WTC11 (cell line): Measurements from ENCODE around the gene NOXO1. TPM values are rescaled to one million over a fixed set of nuclear protein-coding genes. Genes with fewer than 3 reads are reported as not detected.

Source experiments
- ATAC-seq: fragments of 200-7000 bp; cut with Tn5 transposase; 2 replicates; pipeline ENCODE4 v1.10.0; 2021; ENCODE audit warnings: mild to moderate bottlenecking, moderate library complexity
- CTCF ChIA-PET: fragments of 300-600 bp; sonication (Branson Sonifier 250); formaldehyde crosslinking; loops from one replicate; lab custom pipeline; 2021; ENCODE audit warnings: antibody characterized with exemption; lab: Charles Lee
- POLR2A ChIA-PET: fragments of 350-600 bp; sonication (Branson Sonifier 250); formaldehyde crosslinking; loops from one replicate; lab custom pipeline; 2021; ENCODE audit warnings: antibody characterized with exemption; lab: Charles Lee
- DNase-seq: peaks from one replicate; pipeline ENCODE4 v3.0.0; 2021; ENCODE audit warnings: low spot score
- H3K27ac Mint-ChIP-seq: 2 replicates; pipeline ENCODE4 v1.8.0; 2021; ENCODE audit warnings: mixed read lengths
- H3K27me3 Mint-ChIP-seq: 2 replicates; pipeline ENCODE4 v1.8.0; 2021; ENCODE audit warnings: low read depth, mild to moderate bottlenecking, moderate library complexity, mixed read lengths
- H3K36me3 Mint-ChIP-seq: 2 replicates; pipeline ENCODE4 v1.8.0; 2021; ENCODE audit warnings: mixed read lengths
- H3K4me1 Mint-ChIP-seq: 2 replicates; pipeline ENCODE4 v1.8.0; 2022; ENCODE audit warnings: mixed read lengths
- H3K4me3 Mint-ChIP-seq: 2 replicates; pipeline ENCODE4 v1.8.0; 2021; ENCODE audit warnings: mild to moderate bottlenecking, moderate library complexity, mixed read lengths
- H3K9me3 Mint-ChIP-seq: 2 replicates; pipeline ENCODE4 v1.8.0; 2021; ENCODE audit warnings: mixed read lengths
- AR ChIP-seq: fragments of 250-450 bp; sonication (Bioruptor Pico); IDR thresholded peaks from 2 replicates; pipeline ENCODE4 v1.9.0; 2021; ENCODE audit warnings: mild to moderate bottlenecking
- CDX4 ChIP-seq: fragments of 250-450 bp; sonication (Bioruptor Pico); IDR thresholded peaks from 2 replicates; pipeline ENCODE4 v1.9.0; 2021; ENCODE audit warnings: moderate library complexity, mild to moderate bottlenecking, inconsistent platforms, borderline replicate concordance
- CREB1 ChIP-seq: sonication (generic); formaldehyde crosslinking; IDR thresholded peaks from 2 replicates; pipeline ENCODE4 v1.8.0; 2023; ENCODE audit warnings: mild to moderate bottlenecking, missing genetic modification reagents
- E2F4 ChIP-seq: sonication (generic); formaldehyde crosslinking; IDR thresholded peaks from 2 replicates; pipeline ENCODE4 v1.8.1; 2022; ENCODE audit warnings: low read depth, mild to moderate bottlenecking, moderate library complexity, missing genetic modification reagents, borderline replicate concordance
- ERG ChIP-seq: fragments of 250-450 bp; sonication (Bioruptor Pico); IDR thresholded peaks from 2 replicates; pipeline ENCODE4 v1.8.0; 2021; ENCODE audit warnings: mild to moderate bottlenecking
- ESRRA ChIP-seq: sonication (generic); formaldehyde crosslinking; IDR thresholded peaks from 2 replicates; pipeline ENCODE4 v1.8.1; 2022; ENCODE audit warnings: mild to moderate bottlenecking, missing genetic modification reagents, borderline replicate concordance
- ETV6 ChIP-seq: sonication (generic); formaldehyde crosslinking; IDR thresholded peaks from 2 replicates; pipeline ENCODE4 v1.8.1; 2022; ENCODE audit warnings: mild to moderate bottlenecking, missing genetic modification reagents
- FOXP1 ChIP-seq: sonication (generic); formaldehyde crosslinking; IDR thresholded peaks from 2 replicates; pipeline ENCODE4 v1.8.0; 2022; ENCODE audit warnings: missing genetic modification reagents, mild to moderate bottlenecking, moderate library complexity, borderline replicate concordance
- HMGXB4 ChIP-seq: sonication (generic); formaldehyde crosslinking; IDR thresholded peaks from 2 replicates; pipeline ENCODE4 v1.8.1; 2023; ENCODE audit warnings: mild to moderate bottlenecking, moderate library complexity, missing genetic modification reagents
- IRF2 ChIP-seq: sonication (generic); formaldehyde crosslinking; IDR thresholded peaks from 2 replicates; pipeline ENCODE4 v1.8.0; 2022; ENCODE audit warnings: low read depth, missing genetic modification reagents, borderline replicate concordance
- MAX ChIP-seq: sonication (generic); formaldehyde crosslinking; IDR thresholded peaks from 2 replicates; pipeline ENCODE4 v1.8.0; 2022; ENCODE audit warnings: mild to moderate bottlenecking, missing genetic modification reagents
- MXD4 ChIP-seq: fragments of 250-450 bp; sonication (Bioruptor Pico); IDR thresholded peaks from 2 replicates; pipeline ENCODE4 v1.8.0; 2021; ENCODE audit warnings: mild to moderate bottlenecking, moderate library complexity, borderline replicate concordance
- SMAD3 ChIP-seq: sonication (generic); formaldehyde crosslinking; IDR thresholded peaks from 2 replicates; pipeline ENCODE4 v1.8.0; 2022; ENCODE audit warnings: missing genetic modification reagents, mild to moderate bottlenecking, borderline replicate concordance
- SP1 ChIP-seq: sonication (generic); formaldehyde crosslinking; conservative IDR thresholded peaks from 2 replicates; pipeline ENCODE4 v1.8.1; 2022; ENCODE audit warnings: missing genetic modification reagents
- STAT6 ChIP-seq: sonication (generic); formaldehyde crosslinking; conservative IDR thresholded peaks from 2 replicates; pipeline ENCODE4 v1.8.1; 2023; ENCODE audit warnings: mild to moderate bottlenecking, low read depth, missing genetic modification reagents, moderate library complexity
- TEAD4 ChIP-seq: sonication (generic); formaldehyde crosslinking; IDR thresholded peaks from 2 replicates; pipeline ENCODE4 v1.8.0; 2022; ENCODE audit warnings: mild to moderate bottlenecking, missing genetic modification reagents
- USF1 ChIP-seq: sonication (generic); formaldehyde crosslinking; IDR thresholded peaks from 2 replicates; pipeline ENCODE4 v1.8.0; 2022; ENCODE audit warnings: mild to moderate bottlenecking, missing genetic modification reagents
- ZBTB21 ChIP-seq: sonication (generic); formaldehyde crosslinking; IDR thresholded peaks from 2 replicates; pipeline ENCODE4 v1.8.1; 2023; ENCODE audit warnings: mild to moderate bottlenecking, missing genetic modification reagents, borderline replicate concordance
- ZBTB43 ChIP-seq: sonication (generic); formaldehyde crosslinking; IDR thresholded peaks from 2 replicates; pipeline ENCODE4 v1.8.1; 2023; ENCODE audit warnings: mild to moderate bottlenecking, missing genetic modification reagents
- ZNF219 ChIP-seq: sonication (generic); formaldehyde crosslinking; IDR thresholded peaks from 2 replicates; pipeline ENCODE4 v1.8.0; 2023; ENCODE audit warnings: missing genetic modification reagents, mild to moderate bottlenecking, borderline replicate concordance
- ZNF396 ChIP-seq: fragments of 250-450 bp; sonication (Bioruptor Pico); IDR thresholded peaks from 2 replicates; pipeline ENCODE4 v1.8.0; 2021; ENCODE audit warnings: mild to moderate bottlenecking, moderate library complexity, borderline replicate concordance
- ZNF423 ChIP-seq: fragments of 250-450 bp; sonication (Bioruptor Pico); IDR thresholded peaks from 2 replicates; pipeline ENCODE4 v2.1.2; 2022; ENCODE audit warnings: mild to moderate bottlenecking, moderate library complexity
- total RNA-seq: library from RNA; stranded (reverse); gene quantifications from 3 replicates; pipeline ENCODE4 v1.2.3, GENCODE V29; 2021

Gene NOXO1
- total RNA-seq, 1 experiment from 2014 or later = 5.7 TPM

DNA sequence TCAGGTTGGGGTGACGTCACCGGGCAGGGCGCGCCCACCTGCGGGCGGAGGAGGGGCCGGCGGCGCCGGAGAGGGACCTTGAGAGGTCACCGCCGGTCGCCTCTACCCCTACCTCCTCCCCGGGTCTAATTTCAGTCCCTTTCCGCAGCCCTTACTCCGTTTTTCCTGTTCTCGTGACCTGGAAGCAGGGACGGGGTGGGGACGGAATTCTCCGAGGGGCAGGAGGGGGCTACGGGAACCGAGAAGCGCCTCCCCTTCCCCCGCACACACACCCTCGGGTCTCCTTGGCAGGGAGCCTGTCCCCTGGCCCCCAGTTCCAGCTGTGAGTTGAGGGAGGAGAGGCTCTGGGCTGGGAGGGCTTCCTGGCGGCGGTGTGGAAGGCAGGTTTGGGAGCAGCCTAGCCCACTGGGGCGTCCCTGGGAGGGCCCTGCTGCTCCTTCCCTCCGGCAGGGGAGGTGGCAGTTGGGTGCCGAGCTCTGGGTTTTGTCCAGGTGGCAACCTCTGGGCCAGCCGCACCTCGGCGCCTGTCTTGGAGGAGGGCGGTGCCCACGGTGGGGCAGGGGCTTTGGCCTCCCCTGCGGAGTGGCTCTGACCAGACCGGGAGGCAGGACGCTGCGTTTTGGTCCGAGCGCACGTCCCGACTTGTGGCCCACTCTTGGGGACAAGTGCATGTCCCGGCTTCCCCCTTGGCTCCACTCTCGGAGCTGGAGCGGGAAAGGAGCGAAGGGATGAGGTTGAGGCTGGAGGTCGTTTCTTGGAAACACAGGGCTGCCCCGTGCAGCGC, 9.3 kb upstream of the NOXO1 start:
- POLR2A ChIA-PET = interaction anchor here (0.6 to 1.1 kb wide), 2 partner anchors 20 to 47 kb away, joined by 3 to 4 read pairs; partner anchors contain the start of gene MSRB1
- Mint-ChIP-seq H3K36me3 (peaks cover 5% of the 10 kb centered on the region; the same call in 1 of the 2 replicates), H3K9me3 (no peaks in the 10 kb centered on the region), H3K4me3 (peak overlapping the region; percentile 76), H3K27me3 (peaks cover 24% of the 10 kb centered on the region), H3K27ac (no peak overlapping the region), H3K4me1 (peaks cover 17% of the 10 kb centered on the region)
- peak; percentile 87 for DNase-seq
- CTCF ChIA-PET = interaction anchor here (0.8 to 6.4 kb wide), 7 partner anchors 10 to 205 kb away, joined by 3 to 59 read pairs (median 3); no protein-coding TSS in a partner anchor
- peak; percentile 23 for ATAC-seq
- TF ChIP-seq FOXP1 (CRISPR knock-in tag) = peak; percentile 39; the same call in 1 of the 2 replicates
- TF ChIP-seq TEAD4 (CRISPR knock-in tag) = no peak
- no peak for TF ChIP-seq STAT6 (CRISPR knock-in tag)
- no peak for TF ChIP-seq ZBTB21 (CRISPR knock-in tag)
- no peak for TF ChIP-seq MXD4
- no peak for TF ChIP-seq CDX4 (CRISPR knock-in tag)
- no peak for TF ChIP-seq ZNF219
- peak; percentile 50 for TF ChIP-seq ZNF423 (CRISPR knock-in tag)
- TF ChIP-seq SP1 (CRISPR knock-in tag) = no peak; the same call in 1 of the 2 replicates
- TF ChIP-seq ZBTB43 (CRISPR knock-in tag) = no peak
- peak; percentile 46; the same call in 1 of the 2 replicates for TF ChIP-seq ESRRA (CRISPR knock-in tag)
- TF ChIP-seq SMAD3 = 0 out of 2 replicates have a peak, but pooled peaks have one; percentile 30
- 0 out of 2 replicates have a peak, but pooled peaks have one; percentile 27 for TF ChIP-seq USF1 (CRISPR knock-in tag)
- TF ChIP-seq ERG (CRISPR knock-in tag) = no peak
- 0 out of 2 replicates have a peak, but pooled peaks have one; percentile 16 for TF ChIP-seq HMGXB4 (CRISPR knock-in tag)
- no peak for TF ChIP-seq ZNF396 (CRISPR knock-in tag)
- TF ChIP-seq AR = no peak
- no peak for TF ChIP-seq ETV6
- 0 out of 2 replicates have a peak, but pooled peaks have one; percentile 46 for TF ChIP-seq IRF2 (CRISPR knock-in tag)
- TF ChIP-seq E2F4 (CRISPR knock-in tag) = no peak
- no peak for TF ChIP-seq CREB1 (CRISPR knock-in tag)
- TF ChIP-seq MAX = peak; percentile 43; the same call in 1 of the 2 replicates
